ENCODE measurements around the gene P2RX7.

- TF ChIP-seq, protein P1, sequence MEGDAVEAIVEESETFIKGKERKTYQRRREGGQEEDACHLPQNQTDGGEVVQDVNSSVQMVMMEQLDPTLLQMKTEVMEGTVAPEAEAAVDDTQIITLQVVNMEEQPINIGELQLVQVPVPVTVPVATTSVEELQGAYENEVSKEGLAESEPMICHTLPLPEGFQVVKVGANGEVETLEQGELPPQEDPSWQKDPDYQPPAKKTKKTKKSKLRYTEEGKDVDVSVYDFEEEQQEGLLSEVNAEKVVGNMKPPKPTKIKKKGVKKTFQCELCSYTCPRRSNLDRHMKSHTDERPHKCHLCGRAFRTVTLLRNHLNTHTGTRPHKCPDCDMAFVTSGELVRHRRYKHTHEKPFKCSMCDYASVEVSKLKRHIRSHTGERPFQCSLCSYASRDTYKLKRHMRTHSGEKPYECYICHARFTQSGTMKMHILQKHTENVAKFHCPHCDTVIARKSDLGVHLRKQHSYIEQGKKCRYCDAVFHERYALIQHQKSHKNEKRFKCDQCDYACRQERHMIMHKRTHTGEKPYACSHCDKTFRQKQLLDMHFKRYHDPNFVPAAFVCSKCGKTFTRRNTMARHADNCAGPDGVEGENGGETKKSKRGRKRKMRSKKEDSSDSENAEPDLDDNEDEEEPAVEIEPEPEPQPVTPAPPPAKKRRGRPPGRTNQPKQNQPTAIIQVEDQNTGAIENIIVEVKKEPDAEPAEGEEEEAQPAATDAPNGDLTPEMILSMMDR (IDR thresholded peaks at IDR 0.05; ENCODE audit: poor library complexity), result no peak
- TF ChIP-seq EZH2 (IDR thresholded peaks at IDR 0.05; ENCODE audit: borderline replicate concordance), result no peak
Measured at GRCh38 chr12:121182222-121182893, 49.7 kb downstream of the P2RX7 start.
